WERI-Rb-1 (cell line): ENCODE results near the gene CYP4F12.

Experiments used
- DNase-seq: peaks from one replicate; pipeline ENCODE4 v3.0.0-alpha.2; 2020
- H3K27ac ChIP-seq: fragments of 250-450 bp; sonication (Bioruptor Pico); 2 replicates; pipeline ENCODE4 v1.5.1; 2020; ENCODE audit warnings: mild to moderate bottlenecking, moderate library complexity
- H3K27me3 ChIP-seq: fragments of 250-450 bp; sonication (Bioruptor Pico); 2 replicates; pipeline ENCODE4 v1.5.1; 2021; ENCODE audit warnings: mild to moderate bottlenecking, low read depth, moderate library complexity; ENCODE audit not compliant: insufficient read depth, severe bottlenecking
- H3K36me3 ChIP-seq: fragments of 250-450 bp; sonication (Bioruptor Pico); 2 replicates; pipeline ENCODE4 v1.5.1; 2020; ENCODE audit warnings: mild to moderate bottlenecking, moderate library complexity
- H3K4me3 ChIP-seq: 2 replicates; pipeline ENCODE4 v1.5.1; 2011; ENCODE audit warnings: low read depth, mild to moderate bottlenecking, control low read depth, low read length
- H3K9me3 ChIP-seq: fragments of 250-450 bp; sonication (Bioruptor Pico); 2 replicates; pipeline ENCODE4 v1.5.1; 2021; ENCODE audit warnings: mild to moderate bottlenecking, moderate library complexity; ENCODE audit not compliant: severe bottlenecking
- CTCF ChIP-seq: IDR thresholded peaks from 2 replicates; pipeline ENCODE4 v1.5.1; 2011; ENCODE audit warnings: low read depth, mild to moderate bottlenecking, control low read depth, inconsistent platforms, low read length

The CYP4F12 gene

GRCh38 chr19:15680478-15681322 lies 7.8 kb downstream of the CYP4F12 start:
- Histone ChIP-seq H3K4me3 (no peak overlapping the region), H3K36me3 (no peaks in the 10 kb centered on the region), H3K27ac (no peak overlapping the region), H3K9me3 (no peaks in the 10 kb centered on the region), H3K27me3 (peaks cover 36% of the 10 kb centered on the region)
- TF ChIP-seq CTCF = no peak
- DNase-seq = no peak

- peaks cover 56% of the 10 kb centered on the region for H3K27me3 ChIP-seq
- TF ChIP-seq CTCF = no peak
- no peak overlapping the region for H3K4me3 ChIP-seq
- no peak for DNase-seq
- no peaks in the 10 kb centered on the region for H3K36me3 ChIP-seq
- H3K9me3 ChIP-seq = peaks cover 3% of the 10 kb centered on the region
- no peak overlapping the region for H3K27ac ChIP-seq
These were observed 10.5 kb downstream of the CYP4F12 start for GRCh38 chr19:15683411-15683810.

DNA sequence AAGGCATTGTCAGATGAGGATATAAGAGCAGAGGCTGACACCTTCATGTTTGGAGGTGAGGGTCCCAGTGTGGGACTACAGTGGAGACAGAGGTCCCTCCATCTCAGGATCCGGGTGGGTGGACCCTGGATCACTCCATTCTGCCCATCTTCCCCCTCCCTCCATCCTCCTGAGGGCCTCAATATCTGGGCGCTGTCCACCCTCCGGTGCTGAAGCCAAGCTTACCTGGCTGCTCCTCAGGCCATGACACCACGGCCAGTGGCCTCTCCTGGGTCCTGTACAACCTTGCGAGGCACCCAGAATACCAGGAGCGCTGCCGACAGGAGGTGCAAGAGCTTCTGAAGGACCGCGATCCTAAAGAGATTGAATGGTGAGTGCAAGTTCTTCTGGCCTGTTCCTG lies 11.9 kb downstream of the CYP4F12 start:
- H3K36me3 ChIP-seq = no peaks in the 10 kb centered on the region
- H3K4me3 ChIP-seq = no peak overlapping the region
- H3K27ac ChIP-seq = no peak overlapping the region
- peaks cover 53% of the 10 kb centered on the region for H3K27me3 ChIP-seq
- no peak for DNase-seq
- TF ChIP-seq CTCF = no peak
- H3K9me3 ChIP-seq = peaks cover 9% of the 10 kb centered on the region

DNA sequence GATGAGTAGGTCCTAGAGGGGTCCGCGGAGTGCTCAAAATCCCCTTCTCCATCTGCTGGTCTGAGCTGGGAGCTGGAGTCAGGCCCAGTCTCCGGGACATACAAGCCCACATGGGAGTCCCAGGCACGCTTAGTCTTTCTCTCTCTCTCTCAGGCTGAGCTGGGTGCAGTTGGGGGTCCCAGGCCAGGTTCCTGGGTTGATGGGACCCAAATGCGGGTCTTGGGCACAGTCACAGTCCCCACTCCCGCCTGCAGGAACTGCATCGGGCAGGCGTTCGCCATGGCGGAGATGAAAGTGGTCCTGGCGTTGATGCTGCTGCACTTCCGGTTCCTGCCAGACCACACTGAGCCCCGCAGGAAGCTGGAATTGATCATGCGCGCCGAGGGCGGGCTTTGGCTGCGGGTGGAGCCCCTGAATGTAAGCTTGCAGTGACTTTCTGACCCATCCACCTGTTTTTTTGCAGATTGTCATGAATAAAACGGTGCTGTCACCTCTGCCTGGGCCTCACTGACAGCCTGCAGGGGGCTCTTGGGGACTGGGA lies 23.8 kb downstream of the CYP4F12 start:
- no peak overlapping the region for H3K4me3 ChIP-seq
- H3K36me3 ChIP-seq = no peaks in the 10 kb centered on the region
- no peaks in the 10 kb centered on the region for H3K9me3 ChIP-seq
- TF ChIP-seq CTCF = no peak
- peaks cover 49% of the 10 kb centered on the region for H3K27me3 ChIP-seq
- no peak overlapping the region for H3K27ac ChIP-seq
- no peak for DNase-seq

- no peaks in the 10 kb centered on the region for H3K36me3 ChIP-seq
- no peak overlapping the region for H3K4me3 ChIP-seq
- no peak for DNase-seq
- TF ChIP-seq CTCF = no peak
- no peak overlapping the region for H3K27ac ChIP-seq
- H3K9me3 ChIP-seq = no peaks in the 10 kb centered on the region
- H3K27me3 ChIP-seq = peaks cover 32% of the 10 kb centered on the region
These were observed 29.1 kb downstream of the CYP4F12 start for GRCh38 chr19:15701757-15702533.
